RCC 7860 (cell line): Measurements from ENCODE around the gene FAM81B.
A peak's percentile ranks its signal among the peaks of the same experiment; 100 is the strongest.

Experiments
- DNase-seq: peaks from one replicate; pipeline ENCODE4 v3.0.0-alpha.2; 2015; ENCODE audit warnings: low spot score
- FAIRE-seq: peaks from 2 replicates; lab custom pipeline; 2012; peaks lifted over from hg19 to GRCh38; lab: Jason Lieb, UNC

The FAM81B gene

DNA sequence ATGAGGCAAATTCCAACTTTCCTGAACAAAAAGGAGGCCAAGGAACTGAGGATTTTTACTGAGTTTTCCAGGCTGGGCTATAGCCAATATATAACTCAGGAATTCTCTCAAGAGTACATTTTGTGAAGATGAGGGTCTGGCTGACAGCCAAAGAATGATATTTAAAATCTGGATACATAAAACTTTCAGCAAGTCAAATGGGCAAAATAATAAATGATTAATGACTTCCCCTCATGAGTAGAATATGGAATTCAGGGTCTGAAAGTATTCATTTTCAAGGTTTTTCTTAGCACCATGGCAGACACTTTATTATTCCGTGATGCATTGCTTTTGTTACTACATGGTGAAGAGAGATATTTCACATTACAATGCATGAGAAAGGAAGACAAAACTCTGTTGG lies 7.8 kb downstream of the FAM81B start:
- FAIRE-seq (no peak), DNase-seq (no peak)

DNA sequence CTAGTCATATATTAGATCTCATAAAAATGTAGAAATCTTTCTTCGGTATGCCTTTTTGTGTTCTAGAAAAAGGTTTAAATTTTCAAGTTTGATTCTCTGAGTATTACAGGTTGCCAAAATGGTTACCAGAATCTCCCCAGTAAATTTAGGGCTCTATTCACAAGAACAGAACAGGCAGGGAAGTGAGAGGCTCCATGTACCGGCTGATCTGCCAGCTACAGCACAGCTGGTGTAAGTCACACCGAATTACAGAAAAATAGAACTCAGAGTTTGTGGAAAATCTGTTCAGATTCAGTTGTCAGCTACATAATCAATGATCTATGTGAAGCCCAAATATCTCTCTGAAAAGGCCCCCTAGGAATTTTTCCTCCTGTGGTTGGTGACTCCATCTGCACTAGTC lies 10.5 kb downstream of the FAM81B start:
- DNase-seq (no peak), FAIRE-seq (no peak)

DNA sequence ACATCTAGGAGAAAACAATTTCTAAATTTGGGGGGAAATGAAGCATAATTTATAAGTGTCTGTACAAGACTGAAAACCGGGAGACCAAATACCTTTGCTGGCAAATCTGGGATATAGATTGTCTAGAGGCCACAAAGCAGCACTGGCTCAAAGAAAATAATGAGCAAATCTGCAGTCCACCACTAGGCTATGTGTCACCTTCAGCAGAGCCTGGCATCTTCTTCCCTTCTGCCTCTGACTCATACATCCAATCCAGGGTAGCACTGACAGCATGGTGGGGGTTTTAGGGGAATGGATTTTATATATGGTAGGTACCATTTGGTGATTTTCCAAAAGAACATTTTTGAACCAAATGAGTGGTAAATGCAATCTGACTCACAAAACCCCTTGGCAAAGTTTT lies 12.8 kb downstream of the FAM81B start:
- FAIRE-seq (no peak), DNase-seq (no peak)

DNA sequence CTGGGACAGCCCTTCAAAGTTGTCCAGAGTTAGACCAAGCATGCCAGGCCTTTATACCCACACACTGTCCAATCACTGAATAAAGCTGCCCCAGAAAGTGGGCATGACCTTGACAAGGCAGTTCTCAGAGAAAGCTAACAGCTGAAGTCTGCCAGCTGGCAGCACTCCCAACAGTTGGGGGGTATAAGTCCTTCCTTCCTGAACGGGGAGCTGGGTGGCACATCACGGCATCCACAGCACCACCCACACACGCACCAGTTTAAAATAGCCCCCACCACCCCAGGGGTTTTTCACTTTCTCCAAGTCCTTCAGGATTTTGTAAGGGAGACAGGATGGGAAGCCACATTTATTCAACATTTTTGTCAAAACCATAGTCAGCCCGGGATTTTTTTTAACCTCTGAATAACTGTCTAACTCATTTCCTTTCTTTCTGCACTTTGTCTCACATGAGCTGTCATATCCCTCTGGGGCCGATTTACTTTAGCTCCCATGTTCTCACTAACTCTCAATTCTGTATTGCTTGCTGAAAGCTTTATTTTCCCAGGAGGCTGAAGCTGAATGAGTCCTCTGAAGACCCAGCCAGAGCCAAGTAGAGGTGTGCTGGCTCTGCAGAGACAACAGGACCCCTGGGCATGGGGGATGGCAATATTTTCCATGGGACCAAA lies 15.4 kb downstream of the FAM81B start:
- DNase-seq (no peak), FAIRE-seq (no peak)

DNA sequence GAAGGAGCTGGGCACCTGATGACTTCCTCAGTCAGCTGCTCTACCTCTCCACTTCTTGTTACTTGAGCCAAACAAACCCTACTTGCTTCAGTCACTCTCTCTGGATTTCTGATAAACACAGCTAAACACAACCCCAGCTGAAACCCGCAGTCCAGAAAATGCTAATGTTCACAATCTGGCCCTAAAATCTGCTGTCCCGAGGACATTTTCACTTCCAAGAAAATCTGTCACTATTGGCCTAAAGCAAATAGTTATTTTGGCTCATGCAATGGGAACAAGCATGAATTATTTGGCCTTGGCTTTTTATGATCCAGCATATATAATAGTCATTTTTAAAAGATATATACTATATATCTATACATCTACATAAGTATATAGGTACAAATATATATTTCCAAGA lies 19.1 kb downstream of the FAM81B start:
- no peak for DNase-seq
- FAIRE-seq, result no peak

DNA sequence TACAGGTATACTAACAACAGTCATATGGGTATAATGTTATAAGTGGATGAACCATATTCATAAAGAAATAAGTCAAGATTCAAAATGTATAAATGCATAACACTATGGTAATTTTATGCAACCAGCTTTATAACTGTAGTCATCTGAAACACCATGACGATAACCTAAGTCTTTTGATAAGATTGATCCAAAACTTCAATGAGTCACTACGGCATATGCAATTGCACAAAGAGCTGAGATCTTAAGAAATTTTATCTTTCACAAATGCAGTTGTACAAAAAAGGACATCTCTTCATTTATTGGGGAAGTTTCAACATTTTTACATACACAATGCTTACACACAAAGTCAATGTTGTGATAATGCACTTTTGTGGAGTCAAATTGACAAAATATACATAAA lies 20.3 kb downstream of the FAM81B start:
- DNase-seq (no peak), FAIRE-seq (no peak)

DNA sequence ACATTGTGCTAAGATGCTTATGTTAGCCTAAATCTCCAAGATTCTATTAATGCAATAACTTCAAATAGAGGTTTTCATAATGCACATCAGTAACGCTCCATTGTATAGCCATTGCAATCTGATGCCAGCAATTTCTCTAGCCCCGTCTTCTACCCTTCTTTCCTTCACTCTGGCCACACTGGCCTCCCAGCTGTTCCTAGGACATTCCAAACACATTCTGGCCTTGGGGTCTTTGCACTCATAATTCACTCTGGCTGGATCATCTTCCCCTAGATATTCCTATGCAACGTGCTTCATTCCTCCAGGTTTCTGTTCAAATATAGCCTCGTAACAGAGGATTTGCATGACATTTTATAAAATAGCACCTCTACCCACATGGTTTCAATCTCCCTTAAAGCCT lies 23.3 kb downstream of the FAM81B start:
- no peak for DNase-seq
- no peak for FAIRE-seq

DNA sequence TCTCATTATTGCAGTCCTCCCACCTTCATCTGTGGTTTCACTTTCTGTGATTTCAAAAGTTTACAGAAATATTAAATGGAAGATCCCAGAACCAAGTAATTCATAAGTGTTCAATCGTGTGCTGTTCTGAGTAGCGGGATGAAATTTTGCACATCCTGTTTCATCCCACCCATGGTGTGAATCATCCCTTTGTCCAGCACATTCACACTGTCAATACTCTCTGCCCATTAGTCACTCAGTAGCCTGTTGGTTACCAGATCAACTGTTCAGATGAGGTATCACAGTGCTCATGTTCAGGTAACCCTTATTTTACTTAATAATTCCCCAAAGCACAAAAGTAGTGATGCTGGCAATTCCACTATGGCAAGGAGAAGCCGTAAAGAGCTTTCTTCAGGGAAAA lies 26.8 kb downstream of the FAM81B start:
- peak; percentile 20 for DNase-seq

DNA sequence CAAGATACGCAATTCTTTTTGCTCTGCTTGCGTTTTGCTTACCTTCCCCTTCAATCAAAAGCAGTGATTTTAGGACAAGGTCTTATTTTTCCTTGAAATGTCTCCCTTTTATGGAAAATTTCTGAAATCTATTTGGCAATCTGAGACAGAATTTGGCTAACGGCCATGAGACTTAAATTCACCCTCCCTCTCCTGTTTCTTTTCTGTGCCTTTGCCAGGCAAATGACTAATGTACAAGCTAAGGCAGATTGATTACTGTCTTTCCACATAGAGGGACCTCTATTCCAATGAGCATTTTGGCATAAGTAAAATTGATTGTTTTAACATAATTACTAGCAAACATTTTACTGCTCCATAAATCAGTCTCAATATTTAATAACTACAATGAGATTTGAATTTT lies 31.7 kb downstream of the FAM81B start:
- no peak for FAIRE-seq

More for the DNA sequence above, 26.8 kb downstream of the FAM81B start:
- FAIRE-seq, result no peak

DNA sequence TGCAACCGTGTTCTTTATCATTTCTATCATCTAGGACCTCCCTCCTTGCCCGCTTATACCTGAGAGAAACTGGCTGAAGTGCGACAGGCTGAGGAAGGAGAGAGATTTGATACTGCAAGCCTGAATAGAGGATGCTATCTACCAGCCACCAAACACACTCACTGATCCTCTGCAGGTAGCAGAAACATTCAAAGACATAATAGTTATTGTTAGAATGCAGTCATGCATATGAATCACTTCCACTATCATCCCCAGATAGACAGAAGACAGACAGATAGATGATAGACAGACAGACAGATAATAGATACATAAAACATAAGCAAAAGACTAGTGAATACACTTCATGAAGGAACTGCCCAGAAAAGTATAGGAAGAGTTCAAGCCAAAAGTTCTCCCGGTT lies 32.9 kb downstream of the FAM81B start:
- DNase-seq (no peak), FAIRE-seq (no peak)

More for the DNA sequence above, 31.7 kb downstream of the FAM81B start:
- no peak for DNase-seq

DNA sequence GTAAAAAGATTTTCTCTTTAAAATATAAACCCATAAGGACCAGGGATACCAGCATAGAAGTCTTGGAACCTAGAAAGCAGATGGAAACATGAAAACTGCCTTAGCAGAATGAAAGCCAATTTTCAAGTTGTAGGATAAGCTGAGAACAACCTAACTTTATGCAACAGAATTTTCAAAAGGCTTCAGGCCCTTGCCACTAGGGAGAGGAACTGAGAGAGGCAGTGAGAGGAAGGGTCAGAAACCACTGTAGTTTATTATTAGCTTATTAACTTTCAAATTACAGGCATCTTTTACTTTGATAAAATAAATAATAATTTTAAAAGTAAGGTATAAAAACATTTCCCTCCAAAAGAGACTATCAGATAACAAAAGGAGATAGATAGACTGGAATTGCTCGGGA lies 33.4 kb downstream of the FAM81B start:
- DNase-seq (no peak), FAIRE-seq (no peak)

DNA sequence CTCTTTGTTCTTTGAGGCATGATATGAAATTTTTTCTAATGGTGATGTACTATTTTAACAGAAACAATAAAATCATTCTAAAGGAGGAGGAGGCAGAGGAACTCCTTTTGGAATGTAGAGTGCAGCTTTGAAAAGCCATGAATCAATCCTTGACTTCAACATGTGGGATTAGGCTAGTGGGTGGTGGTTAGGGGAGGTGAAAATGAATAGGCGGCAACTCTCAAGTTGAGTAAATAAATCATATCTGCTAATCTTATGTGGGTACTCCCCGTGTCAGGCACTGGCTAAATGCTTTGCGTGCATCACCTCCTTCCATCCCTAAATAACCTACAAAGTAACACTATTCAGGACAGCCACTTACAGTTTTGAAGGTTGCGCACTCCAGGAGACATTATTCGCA lies 35.1 kb downstream of the FAM81B start:
- DNase-seq (no peak), FAIRE-seq (no peak)

DNA sequence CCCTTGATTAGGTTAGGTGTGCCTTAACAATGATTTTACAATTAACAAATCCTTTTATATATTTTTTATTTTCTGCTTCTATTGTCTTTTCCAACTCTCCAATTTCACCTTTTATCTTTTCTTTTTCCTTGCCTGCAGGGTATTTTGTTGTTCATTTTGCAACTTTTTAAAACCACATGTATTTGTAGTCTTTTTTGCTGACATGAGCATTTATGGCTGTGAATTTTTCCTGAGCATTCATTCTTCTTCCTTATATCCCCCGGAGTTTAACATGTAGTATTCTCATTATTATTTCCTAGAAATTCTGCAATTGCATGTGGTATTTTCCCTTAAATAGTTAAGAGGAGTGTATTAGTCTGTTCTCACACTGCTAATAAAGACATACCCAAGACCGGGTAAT lies 41.6 kb downstream of the FAM81B start:
- DNase-seq (no peak), FAIRE-seq (no peak)

DNA sequence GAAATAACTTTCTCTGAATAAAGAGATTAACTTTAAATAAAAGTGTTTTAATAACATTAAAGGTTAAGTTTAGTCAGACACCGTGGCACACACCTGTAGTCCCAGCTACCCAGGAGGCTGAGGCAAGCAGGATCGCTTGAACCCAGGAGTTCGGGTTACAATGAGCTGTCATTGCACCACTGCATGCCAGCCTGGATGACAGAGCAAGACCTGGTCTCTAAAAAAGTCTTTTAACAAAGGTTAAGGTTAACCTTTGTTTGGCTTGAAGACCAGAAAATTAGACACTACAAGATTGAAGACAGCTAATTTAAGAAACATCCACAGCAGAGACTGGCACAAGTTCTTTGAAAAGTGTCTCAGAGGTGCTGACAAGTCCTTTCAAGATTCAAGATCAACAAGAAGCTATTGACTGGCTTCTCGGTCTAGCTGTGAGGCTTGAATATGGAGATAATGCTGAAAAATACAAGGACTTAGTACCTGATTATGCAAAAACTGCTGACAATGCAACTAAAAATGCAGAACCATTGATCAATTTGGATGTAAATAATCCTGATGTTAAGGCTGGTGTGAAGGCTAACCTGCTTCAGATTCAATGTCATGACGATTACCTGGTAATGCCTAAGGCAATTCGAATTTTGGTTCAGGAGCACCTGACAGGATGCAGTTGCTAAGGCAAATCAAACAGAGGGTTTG lies 48.8 kb downstream of the FAM81B start:
- FAIRE-seq, result no peak
- DNase-seq, result no peak

DNA sequence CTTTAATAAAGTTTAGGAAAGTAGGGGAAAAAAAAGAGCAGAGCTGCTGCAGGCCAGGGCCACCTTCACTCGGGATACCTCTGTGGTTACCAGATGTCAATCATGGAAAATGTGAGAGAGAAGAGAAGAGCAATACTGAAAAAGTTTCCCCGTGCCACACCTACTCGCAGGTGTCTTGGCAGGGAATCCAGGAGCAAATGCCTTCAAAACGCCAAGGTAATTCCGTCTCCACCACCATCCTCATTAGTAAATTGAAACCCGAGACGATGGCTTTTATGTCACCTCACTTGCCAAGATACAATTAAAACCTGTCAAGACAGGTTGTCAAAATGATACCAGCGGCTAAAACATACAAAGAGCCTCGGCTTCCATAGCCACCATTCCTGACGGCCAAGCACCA lies 49.7 kb downstream of the FAM81B start:
- FAIRE-seq (no peak), DNase-seq (no peak)

DNA sequence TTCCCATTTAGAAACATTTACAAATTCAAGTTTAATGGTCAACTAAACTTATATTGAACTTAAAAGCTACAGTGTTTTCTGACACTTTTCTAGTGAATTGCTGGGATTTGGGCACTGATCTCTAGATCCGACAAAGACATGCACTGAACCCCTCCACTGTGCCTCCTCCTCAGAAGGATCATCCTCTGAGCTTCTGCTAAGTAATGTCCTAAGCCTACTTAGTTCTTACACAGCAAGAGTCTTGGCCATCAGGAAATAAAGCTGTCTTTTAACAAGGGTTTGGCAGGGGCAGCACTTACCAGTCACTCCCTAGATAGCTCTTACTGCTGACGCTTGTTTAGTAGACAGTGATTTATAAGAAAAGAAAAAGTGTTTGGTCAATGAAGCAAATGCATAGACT lies 50.5 kb downstream of the FAM81B start:
- DNase-seq (no peak), FAIRE-seq (no peak)

DNA sequence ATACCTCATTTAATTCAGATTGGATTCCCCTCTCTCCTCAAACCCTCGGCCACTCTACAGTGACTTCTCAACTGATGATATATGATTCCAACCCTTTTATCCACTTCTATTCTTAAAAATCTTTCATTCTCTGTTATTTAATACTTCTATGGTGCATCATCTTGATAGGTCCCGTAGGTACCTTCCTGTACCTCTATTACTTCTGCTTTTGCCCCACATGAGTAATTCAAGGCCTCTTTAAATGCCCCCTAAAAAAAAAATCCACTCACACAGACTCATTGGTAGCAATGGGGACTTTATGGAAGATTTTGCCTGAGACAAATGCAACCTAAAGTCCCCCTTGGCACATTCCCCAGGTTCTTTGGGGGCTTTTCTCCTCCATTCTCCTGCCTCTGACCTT lies 54.3 kb downstream of the FAM81B start:
- FAIRE-seq (no peak), DNase-seq (no peak)

DNA sequence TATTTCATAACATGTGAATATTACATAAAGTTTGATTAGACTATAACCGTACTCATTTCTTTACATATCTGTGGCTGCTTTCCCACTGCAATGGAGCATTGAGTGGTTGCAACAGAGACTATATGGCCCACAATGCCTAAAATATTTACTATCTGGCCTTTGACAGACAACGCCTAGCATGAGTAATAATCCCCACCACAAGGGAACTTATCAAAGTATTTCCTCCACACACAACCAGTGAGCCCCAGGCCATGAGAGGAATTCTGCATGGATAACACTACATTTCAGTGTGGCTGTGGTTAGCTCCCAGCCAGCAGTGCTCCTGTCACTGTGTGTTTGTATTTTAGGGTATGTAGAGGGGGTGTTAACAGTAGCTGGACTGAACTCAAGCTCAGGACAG lies 54.8 kb downstream of the FAM81B start:
- FAIRE-seq (no peak), DNase-seq (no peak)

DNA sequence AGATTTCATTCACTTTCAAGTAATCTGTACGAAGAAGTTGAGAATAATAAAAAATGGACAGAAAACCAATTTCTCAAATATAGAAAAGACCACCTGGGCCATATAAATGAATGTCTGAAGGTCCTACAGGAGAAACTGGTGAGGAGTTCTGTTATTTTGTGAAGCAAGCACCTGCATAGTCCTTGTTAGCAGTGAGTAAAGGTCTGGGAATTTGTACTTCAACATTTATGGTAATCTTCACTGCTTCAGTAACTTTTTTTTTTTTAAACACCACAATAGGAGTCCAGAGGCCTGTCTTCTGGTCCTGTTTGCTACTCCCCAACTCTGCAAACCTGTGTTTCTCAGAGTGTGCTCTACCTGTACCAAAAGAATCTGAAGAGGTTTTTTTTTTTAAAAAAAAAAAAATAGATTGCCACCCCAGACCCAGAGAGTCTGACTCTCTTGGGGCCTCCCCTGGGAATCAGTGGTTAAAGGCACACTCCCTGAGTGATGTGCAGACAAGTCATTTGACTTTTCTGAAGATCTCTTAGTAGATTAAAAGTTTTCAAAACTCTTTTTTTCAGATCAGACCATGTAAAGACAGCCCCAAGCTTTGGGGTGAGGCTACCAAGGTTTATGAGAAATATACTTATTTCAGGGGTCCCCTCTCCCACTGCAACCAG lies 55.5 kb downstream of the FAM81B start:
- no peak for FAIRE-seq
- no peak for DNase-seq

DNA sequence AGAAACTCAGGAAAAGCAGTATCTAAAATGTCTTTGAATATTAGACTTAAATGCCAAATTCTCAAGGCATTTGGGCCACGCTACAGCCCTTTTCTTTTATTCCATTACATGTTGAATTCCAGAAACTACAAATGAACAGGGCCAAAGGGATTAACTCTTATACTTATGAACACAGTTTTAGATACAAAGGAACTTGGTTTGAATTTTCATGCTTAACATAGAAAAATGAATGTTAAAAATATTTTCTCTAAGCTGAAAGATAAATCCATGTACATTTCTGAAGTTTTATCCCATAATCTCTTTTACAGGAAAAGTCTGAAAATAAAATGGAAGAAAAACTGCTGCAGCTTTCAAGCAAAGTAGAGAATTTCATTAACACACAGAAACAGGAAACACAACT lies 56.8 kb downstream of the FAM81B start:
- no peak for DNase-seq
- FAIRE-seq, result no peak

DNA sequence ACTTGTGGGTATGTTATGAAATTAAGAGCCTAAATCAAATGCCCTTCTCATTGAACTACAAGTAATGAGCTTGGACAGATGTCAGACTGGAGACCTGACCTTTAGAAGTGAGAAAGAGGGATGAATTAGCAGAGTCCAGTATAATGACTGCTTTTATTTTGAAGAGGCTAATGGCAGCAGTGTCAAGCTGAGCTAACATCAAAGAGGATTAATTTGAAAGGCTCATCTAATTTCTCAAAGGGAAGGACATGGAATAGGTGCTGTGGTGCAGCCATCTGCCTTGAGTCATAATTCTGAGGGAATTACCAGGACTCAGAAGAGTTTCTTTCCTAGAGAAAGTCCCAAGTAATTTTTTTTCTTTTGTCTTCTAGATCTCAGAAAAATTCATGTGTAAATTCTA lies 57.6 kb downstream of the FAM81B start:
- FAIRE-seq (no peak), DNase-seq (no peak)

DNA sequence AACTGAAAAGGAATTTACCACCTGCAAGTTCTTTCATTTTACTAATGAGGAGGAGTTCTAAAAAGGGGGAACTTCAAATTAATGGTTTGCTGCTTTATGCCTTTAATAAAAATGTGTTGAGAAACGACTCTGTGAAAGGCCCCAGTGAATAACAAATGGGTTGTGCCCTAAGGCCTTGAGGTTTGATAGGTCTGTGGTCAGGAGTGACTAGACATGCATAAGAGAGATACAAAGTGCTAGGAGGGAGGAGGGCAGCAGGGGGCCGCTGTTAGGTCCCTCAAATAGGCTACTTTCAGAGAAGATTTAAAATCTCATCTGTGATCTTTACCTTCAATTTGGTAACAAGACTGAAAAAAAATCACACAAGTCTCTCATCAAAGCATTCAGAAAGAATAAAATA lies 58.3 kb downstream of the FAM81B start:
- no peak for DNase-seq
- no peak for FAIRE-seq
